GM18867 (cell line): ENCODE measurements around the gene IMMP2L.
"Not testable (repeated sequence)": the region's sequence is repeated elsewhere in the genome, so short reads cannot be mapped to it uniquely, and the experiment has no call there.

Experiments used
- ATAC-seq: cut with Tn5 transposase; IDR thresholded peaks from one replicate; pipeline ENCODE4 v1.9.1; 2021; ENCODE audit warnings: mild to moderate bottlenecking, moderate library complexity; ENCODE audit not compliant: unreplicated experiment

Gene IMMP2L

GRCh38 chr7:111288441-111288840 lies 273.9 kb downstream of the IMMP2L start:
- not testable (repeated sequence) for ATAC-seq

- no peak for ATAC-seq
These were observed 279.7 kb downstream of the IMMP2L start for GRCh38 chr7:111282626-111283025.

GRCh38 chr7:111274857-111275256 lies 287.4 kb downstream of the IMMP2L start:
- no peak for ATAC-seq

- no peak for ATAC-seq
These were observed 290.2 kb downstream of the IMMP2L start for GRCh38 chr7:111272092-111272491.

GRCh38 chr7:111270794-111271193 lies 291.5 kb downstream of the IMMP2L start:
- ATAC-seq, result not testable (repeated sequence)

GRCh38 chr7:111268941-111269340 lies 293.4 kb downstream of the IMMP2L start:
- no peak for ATAC-seq

GRCh38 chr7:111266613-111267012 lies 295.7 kb downstream of the IMMP2L start:
- no peak for ATAC-seq

- no peak for ATAC-seq
These were observed 296.9 kb downstream of the IMMP2L start for GRCh38 chr7:111265394-111265793.

GRCh38 chr7:111264981-111265380 lies 297.3 kb downstream of the IMMP2L start:
- no peak for ATAC-seq

- ATAC-seq, result no peak
These were observed 298.0 kb downstream of the IMMP2L start for GRCh38 chr7:111264111-111264868.

GRCh38 chr7:111262293-111263116 lies 299.8 kb downstream of the IMMP2L start:
- no peak for ATAC-seq

- ATAC-seq, result no peak
These were observed 300.8 kb downstream of the IMMP2L start for GRCh38 chr7:111261496-111261895.

GRCh38 chr7:111259991-111260390 lies 302.3 kb downstream of the IMMP2L start:
- no peak for ATAC-seq

GRCh38 chr7:111256391-111256790 lies 305.9 kb downstream of the IMMP2L start:
- ATAC-seq, result no peak

- no peak for ATAC-seq
These were observed 306.7 kb downstream of the IMMP2L start for GRCh38 chr7:111255576-111255975.

GRCh38 chr7:111251365-111251764 lies 310.9 kb downstream of the IMMP2L start:
- not testable (repeated sequence) for ATAC-seq

- not testable (repeated sequence) for ATAC-seq
These were observed 312.5 kb downstream of the IMMP2L start for GRCh38 chr7:111249807-111250206.

GRCh38 chr7:111242141-111242755 lies 320.0 kb downstream of the IMMP2L start:
- no peak for ATAC-seq

- peak; percentile 52 for ATAC-seq
These were observed 321.9 kb downstream of the IMMP2L start for GRCh38 chr7:111240371-111240770.

- ATAC-seq, result no peak
These were observed 322.9 kb downstream of the IMMP2L start for GRCh38 chr7:111239437-111239836.

GRCh38 chr7:111238886-111239285 lies 323.4 kb downstream of the IMMP2L start:
- ATAC-seq, result no peak

- ATAC-seq, result no peak
These were observed 326.6 kb downstream of the IMMP2L start for GRCh38 chr7:111235709-111236108.
